T-helper 22 cell (primary cell): ENCODE results near the gene NACC2.

Experiments used
- DNase-seq: peaks from one replicate; pipeline ENCODE4 v3.0.0-alpha.2; 2020; ENCODE audit warnings: low read depth

Gene NACC2

DNA sequence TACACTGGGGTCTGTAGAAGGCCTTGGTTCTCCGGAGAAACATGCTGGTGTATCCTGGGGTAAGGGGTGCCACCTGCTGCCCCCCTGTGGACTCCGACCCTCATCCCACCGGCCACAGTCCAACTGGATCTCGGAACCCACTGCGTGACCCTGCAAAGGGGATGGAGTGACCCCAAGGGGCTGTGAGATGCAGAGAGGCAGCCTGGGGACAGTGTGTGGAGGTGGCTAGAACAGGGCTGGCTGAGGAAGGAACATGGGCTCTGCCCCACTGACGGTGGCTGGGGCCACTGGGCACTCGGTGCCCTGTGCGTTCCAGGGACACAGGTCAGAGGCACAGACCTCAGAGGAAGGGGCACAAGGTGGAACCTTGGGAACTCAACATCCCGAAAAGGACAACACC, 2.3 kb downstream of the NACC2 start:
- DNase-seq, result no peak

DNA sequence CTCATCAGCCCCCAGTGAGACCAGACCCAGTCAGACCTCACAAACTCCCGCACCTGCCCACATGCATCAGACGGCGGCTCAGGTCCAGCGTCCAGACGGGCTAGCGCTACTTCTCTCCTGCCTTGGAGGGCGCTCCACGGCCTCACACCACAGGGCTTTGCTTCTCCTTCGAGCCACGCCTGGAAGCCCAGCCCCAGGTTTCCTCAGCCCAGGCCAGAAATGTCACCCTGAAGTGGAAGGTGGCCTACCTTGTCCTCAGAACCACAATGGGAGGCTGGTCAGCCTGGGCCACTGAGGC, 2.8 kb downstream of the NACC2 start:
- no peak for DNase-seq

DNA sequence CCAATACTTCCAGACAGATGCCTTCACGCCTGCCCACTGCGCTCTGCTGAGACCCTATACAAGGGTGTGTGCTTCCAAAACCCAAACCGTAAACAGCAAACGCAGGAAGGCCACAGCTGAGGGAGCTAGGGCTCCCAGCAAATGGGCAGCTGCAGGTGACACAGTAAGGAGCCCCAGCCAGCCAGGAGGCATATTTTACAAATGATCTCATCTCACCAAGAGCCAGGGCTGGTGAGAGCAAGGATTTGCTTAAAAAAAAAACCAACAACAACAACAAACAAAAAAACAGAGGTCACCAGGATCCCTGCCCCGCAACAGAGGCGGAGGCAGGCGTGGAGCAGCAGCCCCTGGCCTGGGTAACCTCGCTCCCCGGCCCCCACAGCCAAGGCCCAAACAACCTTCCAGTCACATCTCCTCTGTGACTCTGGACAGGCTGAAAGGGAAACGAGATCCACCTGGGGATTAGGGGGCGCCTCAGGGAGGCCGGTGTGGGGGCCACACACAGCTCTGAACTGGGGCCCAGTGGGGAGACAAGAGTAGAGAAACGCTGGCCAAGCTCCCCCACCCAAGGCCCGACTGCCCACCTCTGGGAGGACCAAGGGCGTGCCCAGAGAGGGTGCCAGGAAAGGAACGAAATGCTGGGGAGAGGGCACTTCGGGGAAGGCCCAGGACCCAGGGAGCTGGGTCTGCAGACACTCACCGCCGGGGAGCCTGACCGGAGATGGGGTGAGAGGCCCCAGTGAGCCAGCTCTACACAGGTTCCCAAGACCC, 3.3 kb downstream of the NACC2 start:
- no peak for DNase-seq

DNA sequence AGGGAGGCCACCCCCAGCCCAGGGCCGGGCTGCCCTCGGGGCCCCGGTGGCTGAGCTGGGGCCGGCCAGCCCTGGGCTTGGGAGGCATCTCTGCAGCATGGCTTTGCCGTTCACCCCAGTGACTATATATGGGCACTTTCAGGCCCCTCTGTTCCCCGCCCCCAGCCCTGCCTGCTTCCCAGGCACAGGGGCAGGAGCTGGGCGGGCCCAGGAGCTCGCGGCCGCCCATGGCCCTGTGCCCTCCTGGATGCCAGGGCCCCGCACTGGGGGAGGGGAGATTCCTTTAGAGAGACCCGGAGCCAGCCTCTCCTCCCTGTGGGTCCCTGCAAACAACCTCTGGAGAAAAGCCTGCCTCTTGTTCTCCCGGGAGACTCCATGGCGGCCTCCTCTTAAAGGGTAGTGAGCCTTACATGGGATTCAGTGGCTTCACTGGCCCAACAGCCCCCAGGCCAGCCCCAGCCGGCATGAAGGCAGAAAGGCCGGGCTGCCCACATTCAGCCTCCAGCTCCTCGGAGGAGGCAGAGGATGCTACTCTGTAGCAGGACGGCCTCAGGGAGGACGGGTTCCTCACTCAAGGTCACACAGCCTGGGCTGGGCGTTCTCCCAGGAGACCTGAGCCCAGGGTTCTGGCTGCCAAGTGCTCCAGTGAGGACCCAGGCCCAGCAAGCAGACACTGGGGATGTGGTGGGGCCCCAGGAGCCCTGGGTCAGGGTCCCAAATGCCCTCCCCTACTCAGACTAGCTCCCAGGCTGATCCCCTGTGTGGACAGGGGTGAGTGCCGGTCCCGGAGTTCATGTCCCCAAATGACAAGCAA, 4.1 kb downstream of the NACC2 start:
- DNase-seq, result no peak

DNA sequence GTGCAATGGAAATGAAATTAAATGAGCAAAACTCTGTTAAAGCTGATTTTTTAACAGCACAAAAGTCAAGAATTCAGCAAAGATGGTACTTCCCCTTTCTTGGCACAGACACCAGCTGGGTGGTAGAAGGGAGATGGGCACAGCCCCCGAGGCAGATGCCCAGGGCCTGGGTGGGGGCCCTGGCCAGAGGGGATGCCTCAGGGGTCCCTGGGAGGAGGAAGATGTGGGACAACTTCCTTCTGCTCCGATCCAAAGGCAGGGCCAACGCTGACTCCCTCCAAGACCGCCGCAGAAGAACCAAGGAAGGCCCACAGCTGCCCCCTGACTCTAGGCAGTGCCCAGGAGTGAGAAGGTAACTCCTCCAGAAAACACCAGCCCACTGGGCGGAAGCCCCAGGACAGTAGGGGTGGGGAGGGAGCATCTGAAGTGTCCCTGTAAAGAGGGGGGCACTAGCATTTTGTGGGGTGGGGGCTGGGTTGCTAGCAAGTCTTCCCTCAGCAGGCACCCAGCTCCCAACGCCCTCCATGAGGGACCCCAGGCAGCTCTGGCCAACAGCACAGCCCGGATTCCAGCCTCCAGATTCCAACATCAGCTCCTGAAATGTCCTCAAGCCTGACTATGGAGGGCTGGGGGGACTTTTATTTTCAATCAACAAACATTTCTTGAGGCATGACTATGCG, 4.9 kb downstream of the NACC2 start:
- DNase-seq, result no peak

DNA sequence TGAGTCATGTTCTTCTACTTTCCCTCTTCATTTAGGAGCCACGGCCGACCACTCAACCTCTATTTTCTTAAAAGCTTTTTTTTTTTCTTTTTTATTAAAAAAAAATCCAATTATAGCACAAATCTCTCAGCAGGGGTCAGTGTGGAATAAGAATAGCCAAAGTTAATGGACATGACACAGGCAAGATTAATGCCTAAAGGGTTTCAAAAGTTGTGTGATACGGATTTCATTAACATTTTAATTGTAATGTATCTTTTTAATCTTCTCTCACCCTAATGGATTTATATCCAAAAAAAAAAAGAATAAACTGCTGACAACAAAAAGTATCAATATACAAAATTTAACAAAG, 5.4 kb downstream of the NACC2 start:
- no peak for DNase-seq

DNA sequence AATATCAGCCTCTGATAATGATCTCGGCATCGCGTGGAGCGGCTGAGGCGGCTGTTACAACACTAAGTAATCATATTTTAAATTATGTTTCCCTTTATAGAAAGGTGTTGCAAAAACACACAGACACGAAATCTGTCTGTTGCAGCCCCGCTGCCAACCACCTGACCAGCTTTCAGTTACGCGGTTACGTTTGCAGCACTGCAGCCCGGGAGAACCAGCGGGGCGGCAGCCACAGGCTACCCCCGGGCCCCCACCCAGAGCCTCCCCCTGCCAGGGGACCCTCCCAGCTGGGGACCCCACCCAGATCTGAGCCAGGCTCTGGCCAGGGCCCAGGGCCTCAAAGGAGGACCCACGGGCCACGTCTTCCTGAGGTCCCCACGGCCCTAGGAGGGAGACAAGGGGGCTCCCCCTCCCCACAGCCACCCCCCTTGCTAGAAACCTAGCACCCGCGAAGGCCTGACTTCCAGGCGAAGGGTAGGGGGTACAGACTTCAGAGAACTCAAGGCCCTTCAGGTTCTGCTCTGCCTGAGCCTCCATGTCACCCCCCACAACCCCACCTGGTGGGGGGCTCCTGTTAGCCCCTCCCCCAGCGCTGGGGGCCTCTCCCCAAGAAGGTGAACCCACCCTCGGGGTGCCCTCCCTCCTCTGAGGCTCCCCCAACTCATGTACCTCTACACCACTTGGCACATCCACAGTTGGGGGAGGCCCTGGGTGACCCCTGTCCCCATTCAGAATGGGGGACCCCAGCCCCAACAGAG, 6.0 kb downstream of the NACC2 start:
- no peak for DNase-seq

DNA sequence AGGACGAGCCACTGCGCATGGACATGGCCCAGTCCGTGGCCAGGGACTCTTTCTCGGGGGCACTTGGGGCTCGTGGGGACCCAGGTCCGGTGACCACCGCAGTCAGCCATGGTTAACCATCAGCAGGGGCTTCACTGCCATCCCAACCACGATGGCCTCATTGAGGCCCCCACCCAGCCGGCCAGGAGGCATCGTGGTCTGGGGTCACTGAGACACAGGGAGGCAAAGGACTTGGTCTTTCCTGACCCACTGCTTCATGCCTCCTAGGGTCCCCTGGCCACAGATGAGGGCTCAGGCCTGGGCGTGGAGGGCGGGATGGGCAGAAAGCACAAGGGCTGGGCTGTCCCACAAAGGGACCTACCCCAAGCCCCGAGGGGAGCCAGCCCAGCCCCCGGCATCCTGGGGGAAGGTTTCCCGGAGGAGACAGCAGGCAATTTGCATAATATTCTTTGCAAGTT, 6.6 kb downstream of the NACC2 start:
- DNase-seq, result no peak

DNA sequence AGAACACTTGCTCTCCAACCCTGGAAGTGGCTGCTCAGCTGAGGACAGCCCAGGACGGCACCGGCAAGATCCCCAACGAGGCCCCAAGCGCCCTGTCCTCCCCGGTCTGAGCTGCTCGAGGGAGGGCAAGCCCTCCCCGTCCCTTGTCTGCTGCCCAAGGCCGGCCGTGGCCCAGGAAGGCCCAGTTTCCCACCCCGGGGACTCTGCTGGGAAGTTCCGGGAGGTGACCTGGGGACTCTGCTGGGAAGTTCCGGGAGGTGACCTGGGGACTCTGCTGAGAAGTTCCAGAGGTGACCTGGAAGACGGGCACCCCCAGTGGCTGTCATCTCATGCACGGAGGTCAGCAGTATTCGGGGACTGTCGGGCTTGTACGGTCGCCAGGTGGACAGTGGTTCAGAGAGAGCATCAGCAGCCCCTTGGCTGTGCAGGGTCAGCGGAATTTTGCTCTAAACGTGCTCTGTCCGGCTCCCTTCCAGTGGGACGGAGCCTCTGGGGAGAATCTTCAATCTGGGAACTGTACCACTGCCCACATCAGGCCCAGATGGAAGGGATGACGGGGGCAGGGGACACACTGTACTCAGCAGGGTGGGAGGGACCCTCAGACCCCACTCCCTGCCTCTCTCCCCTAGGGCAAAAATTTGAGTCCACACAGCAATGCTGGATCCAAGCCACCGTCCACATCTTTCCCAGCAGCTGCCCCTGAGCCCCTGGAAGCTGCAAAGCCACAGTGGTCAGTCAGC, 7.2 kb downstream of the NACC2 start:
- no peak for DNase-seq

DNA sequence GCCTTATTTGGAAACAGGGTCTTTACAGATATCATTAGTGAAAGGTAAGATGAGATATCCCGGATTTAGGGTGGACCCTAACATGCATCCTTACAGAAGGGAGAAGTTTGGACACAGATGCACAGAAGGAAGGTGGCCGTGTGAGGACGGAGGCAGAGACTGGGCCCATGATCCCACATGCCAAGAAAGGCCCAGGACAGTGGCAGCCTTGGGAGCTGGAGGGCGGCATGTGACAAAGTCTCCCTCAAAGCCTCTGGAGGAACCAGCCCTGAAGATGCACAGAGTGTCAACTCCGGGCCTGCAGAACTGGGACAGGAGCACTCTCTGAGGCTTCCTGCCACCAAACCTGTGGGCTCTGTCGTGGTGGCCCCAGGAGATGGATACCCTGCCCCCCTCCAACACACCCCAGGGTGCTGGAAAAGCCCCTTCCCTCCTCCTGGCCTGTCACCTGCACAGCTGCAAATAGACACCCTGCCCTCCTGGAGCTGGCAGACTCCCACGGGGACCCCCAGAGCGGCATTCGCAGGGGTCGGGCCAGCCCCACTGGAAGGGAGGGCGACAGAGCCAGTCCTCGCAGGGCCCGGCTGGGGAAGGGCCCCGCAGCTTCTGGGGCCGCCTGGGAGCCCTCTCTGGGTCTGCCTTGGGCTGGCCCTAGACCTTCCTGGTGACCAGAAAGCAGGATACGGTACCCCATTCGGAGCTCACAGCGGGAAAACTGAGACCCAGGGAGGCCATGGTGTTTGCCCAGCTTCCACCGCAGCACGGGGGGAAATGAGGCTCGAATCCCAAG, 7.9 kb downstream of the NACC2 start:
- no peak for DNase-seq

DNA sequence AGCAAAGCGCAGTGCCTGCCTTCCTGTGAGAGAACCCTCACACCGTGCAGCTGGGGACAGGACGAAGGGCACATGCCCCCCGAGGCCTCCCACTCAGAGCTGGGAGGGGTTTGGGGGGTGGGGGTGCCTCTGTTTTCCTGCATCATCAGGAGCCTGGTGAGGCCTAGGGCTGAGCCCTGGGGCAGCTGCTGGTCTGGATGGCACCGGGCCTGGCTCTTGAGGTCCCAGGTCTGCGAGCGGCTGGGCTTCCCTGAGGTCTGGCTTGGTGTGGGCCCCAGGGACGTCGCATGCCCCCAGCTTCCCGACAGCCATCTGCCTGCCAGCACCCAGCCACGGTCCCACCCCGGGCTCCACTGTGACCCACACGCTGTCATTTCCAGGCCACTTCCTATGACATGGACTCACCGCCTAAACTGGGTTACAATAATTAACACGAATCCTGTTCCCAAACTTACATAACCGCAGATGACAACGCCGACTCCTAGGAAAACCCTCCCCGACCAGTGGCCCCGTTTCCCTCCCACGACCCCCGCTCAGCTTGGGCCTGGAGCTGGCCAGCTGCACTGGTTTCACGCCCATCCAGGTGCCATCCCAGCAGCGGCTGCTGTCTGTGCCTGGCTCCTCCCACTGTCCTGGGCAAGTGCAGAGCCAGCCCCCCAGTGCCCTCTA, 8.7 kb downstream of the NACC2 start:
- DNase-seq, result no peak

DNA sequence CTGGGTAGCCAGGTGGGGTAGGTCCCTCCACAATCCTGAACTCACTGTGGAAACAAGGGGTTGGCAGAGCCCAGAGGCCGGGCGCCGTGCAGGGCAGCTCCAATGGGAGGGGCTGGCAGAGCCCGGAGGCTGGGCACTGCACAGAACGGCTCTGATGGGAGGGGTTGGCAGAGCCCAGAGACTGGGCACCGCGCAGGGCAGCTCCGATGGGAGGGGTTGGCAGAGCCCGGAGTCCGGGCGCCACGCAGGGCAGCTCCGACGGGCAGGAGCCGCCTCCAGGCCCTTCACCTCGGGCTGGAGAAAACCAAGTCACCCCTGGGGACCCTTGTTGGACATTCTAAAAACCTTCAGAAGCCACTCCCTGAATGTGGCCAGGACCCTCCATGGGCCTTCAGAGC, 9.3 kb downstream of the NACC2 start:
- DNase-seq, result no peak

DNA sequence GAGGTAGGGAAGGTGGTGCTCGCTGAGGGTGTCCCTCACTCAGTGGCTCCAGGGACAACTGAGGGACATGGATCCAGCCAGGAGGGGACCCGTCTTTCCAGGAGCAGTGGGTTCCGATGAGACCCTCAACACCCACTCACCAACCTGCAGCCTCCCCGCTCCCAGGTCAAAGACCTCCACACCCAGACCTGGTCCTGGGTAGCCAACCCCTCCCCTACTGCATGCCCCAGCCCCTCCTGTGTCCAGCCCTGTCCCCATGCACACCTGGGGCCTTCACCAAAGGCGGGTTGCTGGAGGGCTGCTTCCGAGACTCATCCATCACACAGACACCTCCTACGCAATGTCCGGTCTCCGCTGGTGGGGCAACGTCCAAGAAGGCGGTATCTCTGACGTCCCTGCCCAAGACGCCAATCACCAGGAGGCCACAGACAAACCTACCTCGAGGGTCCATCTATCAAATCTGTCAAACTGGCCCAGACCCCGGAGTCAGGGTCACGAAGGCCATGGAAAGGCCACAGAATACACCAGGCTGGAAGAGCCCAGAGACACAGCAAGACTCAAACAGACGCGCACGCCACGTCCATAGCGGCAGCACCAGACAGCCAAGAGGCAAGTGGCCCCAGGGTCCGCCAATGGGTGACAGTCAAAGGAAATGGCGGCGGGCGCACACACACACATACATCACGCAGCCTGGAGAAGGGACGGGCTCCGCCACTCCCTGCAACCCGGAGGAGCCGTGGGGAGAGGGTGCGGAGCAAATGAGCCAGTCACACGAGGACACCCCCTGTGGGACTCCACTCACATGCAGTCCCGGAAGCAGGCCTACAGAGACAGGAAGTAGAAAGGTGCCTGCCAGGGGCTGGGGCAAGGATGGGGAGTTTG, 10.8 kb downstream of the NACC2 start:
- DNase-seq, result no peak

DNA sequence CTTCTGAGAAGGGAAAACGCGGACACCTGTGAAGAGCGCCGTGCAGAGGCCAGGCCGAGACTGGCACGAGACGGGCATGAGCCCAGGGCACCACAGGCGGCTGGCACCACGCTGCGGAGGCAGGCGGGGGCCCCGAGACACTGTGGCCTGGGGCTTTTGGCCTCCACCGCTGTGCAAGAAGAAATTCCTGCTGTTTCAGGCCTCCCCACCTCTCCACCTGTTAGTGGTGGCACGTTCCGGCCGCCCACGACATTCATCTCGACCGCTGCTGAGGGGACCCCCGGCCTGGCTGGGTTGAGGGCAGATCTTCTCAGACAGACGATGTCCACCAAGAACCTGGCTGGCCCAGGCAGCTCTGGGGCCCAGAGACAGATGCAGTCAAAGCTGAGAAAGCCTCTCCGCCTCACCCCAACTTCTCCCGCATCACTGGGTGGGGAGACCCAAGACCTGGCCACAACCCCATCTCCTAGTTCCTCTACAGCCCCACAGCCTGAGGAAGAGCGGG, 11.5 kb downstream of the NACC2 start:
- no peak for DNase-seq

DNA sequence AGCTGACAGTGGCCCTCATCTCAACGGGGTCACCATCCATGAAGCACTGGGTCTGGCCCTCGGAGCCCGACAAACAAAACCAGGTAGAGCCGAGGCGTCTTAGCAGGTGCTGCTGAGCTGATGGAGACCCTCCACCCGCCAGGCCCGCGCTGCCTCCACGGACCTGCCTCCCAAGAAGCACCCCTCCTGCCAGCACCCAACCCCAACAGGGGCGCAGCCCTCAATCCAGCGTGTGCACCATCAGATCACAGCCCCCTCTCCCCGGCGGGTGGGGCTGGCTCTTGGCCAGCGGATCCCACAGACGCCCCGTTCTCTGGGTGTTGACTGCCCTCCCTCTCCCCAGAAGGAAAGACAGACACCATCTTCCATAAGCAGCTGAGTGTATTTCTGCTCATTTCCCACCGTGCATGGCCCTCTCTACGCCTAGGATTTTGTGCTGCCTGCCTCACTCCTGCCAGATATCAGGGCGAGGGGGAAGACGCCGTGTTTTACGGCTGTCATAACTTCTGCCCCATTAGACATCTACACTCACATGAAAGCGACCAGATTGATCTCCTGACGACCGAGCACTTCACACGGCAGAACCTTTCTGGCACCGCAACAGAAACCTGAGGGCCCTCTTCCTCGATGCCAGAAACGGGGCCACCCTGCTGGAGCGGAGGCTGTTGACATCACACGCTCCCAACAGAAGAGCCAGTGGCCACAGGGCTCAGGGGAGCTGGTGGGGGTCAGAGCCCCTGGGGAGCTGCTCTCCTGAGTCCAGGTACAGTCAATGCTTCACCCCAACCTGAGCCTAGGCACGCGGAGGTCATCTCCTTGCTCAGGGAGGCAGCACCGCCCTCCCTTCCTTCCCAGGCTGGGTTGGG, 12.4 kb downstream of the NACC2 start:
- DNase-seq, result no peak

DNA sequence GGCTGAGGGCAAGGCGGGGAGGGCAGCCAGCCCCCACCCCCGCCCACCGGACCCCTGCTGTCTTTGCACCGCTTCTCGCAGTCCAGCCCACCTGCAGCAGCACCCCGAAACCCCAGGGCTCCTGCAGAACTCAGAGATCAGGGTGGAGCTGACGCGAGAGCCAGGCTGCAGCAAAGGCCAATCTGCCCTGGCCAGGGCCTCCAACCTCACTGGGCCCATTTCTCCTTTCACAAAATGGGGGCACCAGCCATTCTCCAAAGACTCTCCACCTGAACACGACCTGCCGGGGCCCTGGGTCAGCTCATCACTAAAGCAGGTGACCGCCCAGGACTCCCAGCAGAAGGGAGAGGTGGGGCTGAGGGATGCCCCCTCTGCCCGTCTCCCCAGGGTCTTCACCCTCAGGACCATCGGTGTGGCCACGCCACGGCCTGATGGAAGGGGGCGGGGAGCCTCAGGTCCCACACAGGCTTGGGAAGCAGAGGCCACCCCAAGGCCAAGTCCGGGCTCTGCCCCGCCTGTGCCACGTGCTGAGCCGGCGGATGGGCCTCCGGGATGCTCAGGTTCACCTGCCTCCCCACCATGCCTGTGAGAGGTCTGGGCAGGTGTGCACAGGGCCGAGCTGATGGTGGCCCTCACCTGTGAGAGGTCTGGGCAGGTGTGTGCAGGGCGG, 13.1 kb downstream of the NACC2 start:
- no peak for DNase-seq

DNA sequence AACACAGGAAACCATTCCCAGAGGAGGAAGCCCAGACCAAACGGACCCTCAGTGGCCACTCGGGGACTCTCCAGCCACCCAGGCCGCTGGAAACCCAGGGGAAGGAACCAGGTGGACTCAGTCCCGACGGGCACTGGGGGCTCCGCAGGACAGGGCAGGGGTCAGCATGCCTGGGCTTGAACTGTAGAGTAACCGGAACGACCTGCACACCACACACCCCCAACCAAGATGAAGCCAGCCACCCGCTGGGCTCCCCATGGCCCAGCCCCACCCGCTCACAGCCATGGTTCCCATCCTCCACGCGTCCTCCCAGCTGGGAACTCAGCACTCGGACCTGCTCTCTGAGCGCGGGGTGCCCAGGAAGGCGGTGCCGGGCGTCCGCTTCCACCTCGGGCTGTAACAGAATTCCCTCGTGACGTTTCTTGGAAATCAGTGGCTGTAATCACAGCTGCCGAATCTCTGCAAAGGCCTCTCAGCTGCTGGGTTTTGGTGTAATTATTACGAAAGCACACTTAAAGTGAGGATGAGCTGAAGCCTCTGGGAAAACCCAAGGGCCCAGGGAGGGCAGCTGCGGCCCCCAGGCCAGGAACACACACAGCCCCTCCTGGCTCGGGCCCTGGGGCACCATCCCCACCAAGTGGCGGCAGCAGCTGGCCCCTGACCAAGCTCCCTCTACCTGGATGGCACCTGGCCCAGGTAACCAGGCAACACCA, 13.8 kb downstream of the NACC2 start:
- no peak for DNase-seq
